IgD-negative memory B cell (primary cell): ENCODE data around the gene CHCHD6. TPM values are rescaled to one million over a fixed set of nuclear protein-coding genes. Genes with fewer than 3 reads are reported as not detected.

ENCODE experiments used
- H3K27ac Mint-ChIP-seq, 3 donors: one replicate each; pipeline ENCODE4 v1.8.0; 2020 to 2022; ENCODE audit warnings: mild to moderate bottlenecking in 3 of 3, mixed read lengths in 3 of 3, moderate library complexity in 1 of 3
- H3K27me3 Mint-ChIP-seq: one replicate; pipeline ENCODE4 v1.8.0; 2021; ENCODE audit warnings: mixed read lengths
- H3K36me3 Mint-ChIP-seq: one replicate; pipeline ENCODE4 v1.8.0; 2020; ENCODE audit warnings: mild to moderate bottlenecking, mixed read lengths
- H3K4me1 Mint-ChIP-seq, 3 donors: one replicate each; pipeline ENCODE4 v1.8.0; 2020 to 2022; ENCODE audit warnings: mixed read lengths in 3 of 3, mild to moderate bottlenecking in 1 of 3
- H3K4me3 Mint-ChIP-seq, 4 donors: one replicate each; pipeline ENCODE4 v1.8.0; 2020 to 2022; ENCODE audit warnings: mild to moderate bottlenecking in 4 of 4, mixed read lengths in 4 of 4, moderate library complexity in 3 of 4
- H3K9me3 Mint-ChIP-seq, 3 donors: one replicate each; pipeline ENCODE4 v1.8.0; 2020 to 2021; ENCODE audit warnings: mixed read lengths in 3 of 3, mild to moderate bottlenecking in 1 of 3
- polyA plus RNA-seq: library from polyadenylated mRNA; unstranded; fragments of 300-500 nt; fragmentation: Illumina TruSeq; gene quantifications from one replicate; pipeline ENCODE4 v1.2.3, GENCODE V29; 2021

Gene CHCHD6
- polyA plus RNA-seq, 1 donor from 2014 or later = 16.6 TPM

DNA sequence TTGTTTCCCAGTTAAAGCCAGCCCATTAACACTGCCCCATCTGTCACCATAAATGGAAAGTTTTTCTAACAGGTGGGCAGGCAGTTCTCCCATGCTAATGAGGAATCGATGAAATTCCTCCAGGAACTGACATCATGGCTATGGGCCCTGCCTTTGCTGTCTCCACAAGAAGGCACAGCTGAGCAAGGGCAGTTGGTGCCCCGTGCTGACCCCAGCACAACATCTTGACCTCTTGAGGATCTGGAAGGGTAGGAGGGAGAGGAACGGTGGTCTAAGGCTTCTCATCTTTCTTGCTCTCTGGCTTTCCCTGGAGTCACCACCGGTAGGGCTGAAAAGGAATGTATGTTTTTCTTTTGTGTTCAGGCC is 46.7 kb downstream of the CHCHD6 start:
- Mint-ChIP-seq H3K27me3 (no peaks in the 10 kb centered on the region), H3K4me3 (peak overlapping the region in 1 of 4 donors; percentile 39), H3K9me3 (no peaks in the 10 kb centered on the region), H3K36me3 (peaks cover 4% of the 10 kb centered on the region), H3K27ac (no peak overlapping the region), H3K4me1 (peaks cover 0 to 4% (median 0%) of the 10 kb centered on the region in 3 donors)

DNA sequence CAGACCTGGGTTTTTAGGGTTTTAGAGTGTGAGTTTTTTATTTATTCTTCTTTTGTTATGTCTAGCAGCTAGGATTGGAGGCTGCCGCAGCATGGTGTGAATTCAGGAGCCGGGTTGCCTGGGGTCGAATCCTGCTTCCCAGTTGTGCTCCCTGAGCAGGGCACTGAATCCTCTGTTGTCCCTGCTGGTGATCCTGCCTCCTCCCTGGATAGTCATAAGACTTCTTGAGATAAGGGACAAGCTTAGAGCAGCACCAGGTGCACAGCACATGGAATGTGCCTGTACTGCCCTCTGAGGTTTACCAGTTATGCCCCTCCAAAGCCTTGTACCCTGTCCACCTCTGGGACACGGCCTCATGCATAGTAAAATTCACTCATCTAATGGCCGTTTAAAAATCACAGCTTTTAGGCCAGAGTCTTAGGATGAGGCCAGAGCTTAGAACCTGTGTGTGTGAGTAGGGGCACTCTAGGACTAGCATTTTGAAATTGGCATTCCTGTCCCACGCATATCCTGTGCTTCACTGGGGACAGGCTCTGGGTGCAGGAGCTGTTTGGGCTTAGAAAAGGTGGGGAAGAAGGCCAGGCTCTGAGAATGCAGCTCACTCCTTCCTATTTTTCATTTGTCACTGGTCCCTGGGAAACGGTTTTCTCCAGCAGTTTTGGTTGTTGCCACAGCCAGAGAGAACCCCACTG is 47.7 kb downstream of the CHCHD6 start:
- H3K4me3 Mint-ChIP-seq = no peak overlapping the region
- H3K27me3 Mint-ChIP-seq = no peaks in the 10 kb centered on the region
- H3K9me3 Mint-ChIP-seq = no peaks in the 10 kb centered on the region
- H3K36me3 Mint-ChIP-seq = peaks cover 4% of the 10 kb centered on the region
- H3K4me1 Mint-ChIP-seq = peaks cover 0 to 4% (median 0%) of the 10 kb centered on the region in 3 donors
- H3K27ac Mint-ChIP-seq = no peak overlapping the region

DNA sequence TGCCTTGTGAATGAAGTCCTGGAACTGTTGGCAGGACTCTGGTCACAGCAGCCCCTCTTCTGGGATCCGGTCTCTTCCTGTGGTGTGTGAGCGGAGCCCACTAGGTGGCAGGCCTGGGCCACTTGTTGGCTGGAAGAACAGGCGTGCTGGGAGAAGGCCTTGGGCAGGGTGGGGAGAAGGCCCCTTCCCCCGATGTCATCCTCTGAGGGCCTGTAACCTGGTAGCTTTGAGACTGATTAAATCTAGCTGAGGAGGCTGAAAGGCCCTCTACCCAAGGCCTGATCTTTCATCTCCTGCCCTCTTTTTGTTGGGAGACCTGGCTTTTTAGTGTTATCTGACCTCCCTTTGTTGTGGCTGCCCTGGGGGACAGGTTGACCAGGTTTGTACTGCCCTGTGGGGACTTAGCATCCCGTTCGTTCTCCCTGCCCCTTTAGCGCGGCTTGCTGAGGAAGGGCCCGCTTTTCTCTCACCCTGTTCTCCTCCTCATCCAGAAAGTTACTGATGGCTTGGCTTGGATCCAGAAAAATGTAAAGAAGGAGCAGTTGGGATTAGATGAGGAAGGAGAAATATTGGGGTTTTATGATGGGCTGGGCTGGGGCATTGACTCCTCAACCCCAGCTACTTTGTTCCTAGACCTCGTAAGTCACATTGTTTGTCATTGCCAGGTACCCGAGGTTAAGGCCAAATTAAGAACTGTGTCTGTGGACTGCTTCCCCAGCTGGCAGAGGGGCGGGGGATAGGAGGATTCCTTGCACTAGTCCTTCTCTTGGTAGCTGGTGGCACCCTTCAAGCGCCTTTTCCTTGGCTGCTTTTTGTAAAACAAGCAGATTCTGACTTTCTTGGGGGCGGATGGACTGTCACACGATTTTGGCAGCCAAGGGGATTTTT is 48.5 kb downstream of the CHCHD6 start:
- peaks cover 0 to 3% (median 3%) of the 10 kb centered on the region in 3 donors for H3K4me1 Mint-ChIP-seq
- no peaks in the 10 kb centered on the region for H3K9me3 Mint-ChIP-seq
- H3K36me3 Mint-ChIP-seq = peaks cover 4% of the 10 kb centered on the region
- no peak overlapping the region for H3K4me3 Mint-ChIP-seq
- no peak overlapping the region for H3K27ac Mint-ChIP-seq
- H3K27me3 Mint-ChIP-seq = no peaks in the 10 kb centered on the region

DNA sequence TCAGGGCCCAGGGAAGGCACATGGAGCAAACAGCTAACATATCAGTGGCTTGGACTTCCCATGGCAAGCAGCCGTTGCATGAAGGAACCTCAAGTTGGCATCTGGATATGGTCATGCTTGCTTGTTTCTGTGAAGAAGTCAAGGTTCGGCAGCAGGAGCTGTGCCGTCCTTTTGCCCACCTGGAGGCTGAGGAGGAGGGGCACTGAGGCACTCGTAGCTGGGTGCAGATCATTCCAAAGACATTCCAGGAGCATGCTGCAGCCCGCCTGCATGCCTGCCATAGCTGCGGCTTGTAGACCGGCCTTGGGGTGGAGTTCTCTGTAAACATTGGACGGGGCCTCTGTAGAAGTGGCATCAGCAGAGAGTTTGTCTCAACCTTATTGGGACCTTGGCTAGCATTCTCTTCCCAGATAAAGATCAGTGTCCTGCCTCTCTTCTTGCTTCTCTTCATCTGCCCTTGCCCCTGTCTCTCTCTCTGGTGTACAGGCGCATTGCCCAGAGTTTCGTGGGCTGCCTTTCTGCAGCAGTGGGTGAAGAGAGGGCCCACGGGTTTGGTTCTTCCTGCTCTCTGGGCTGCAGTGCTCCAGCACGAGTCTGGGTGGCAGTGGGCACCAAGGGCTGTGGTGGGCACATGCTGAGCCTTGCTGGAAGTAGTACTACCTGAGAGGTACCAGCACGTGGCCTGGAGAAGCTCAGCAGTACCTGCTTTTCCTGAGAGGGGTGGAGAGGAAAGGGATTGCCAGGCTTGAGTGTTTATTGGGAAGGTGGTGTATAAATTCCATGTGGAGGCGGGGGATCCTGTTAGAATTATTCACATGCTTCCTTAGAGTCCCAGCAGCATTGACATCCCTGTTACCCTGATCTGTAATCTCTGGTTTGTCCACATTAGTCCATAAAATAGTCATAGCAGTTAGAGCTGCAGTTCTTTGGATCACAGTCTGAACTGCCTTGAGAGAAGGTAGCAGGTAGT is 49.4 kb downstream of the CHCHD6 start:
- Mint-ChIP-seq H3K36me3 (peaks cover 4% of the 10 kb centered on the region), H3K4me1 (peaks cover 0 to 5% (median 3%) of the 10 kb centered on the region in 3 donors), H3K27me3 (no peaks in the 10 kb centered on the region), H3K27ac (peak overlapping the region in 1 of 3 donors; percentile 57), H3K9me3 (no peaks in the 10 kb centered on the region), H3K4me3 (no peak overlapping the region)

DNA sequence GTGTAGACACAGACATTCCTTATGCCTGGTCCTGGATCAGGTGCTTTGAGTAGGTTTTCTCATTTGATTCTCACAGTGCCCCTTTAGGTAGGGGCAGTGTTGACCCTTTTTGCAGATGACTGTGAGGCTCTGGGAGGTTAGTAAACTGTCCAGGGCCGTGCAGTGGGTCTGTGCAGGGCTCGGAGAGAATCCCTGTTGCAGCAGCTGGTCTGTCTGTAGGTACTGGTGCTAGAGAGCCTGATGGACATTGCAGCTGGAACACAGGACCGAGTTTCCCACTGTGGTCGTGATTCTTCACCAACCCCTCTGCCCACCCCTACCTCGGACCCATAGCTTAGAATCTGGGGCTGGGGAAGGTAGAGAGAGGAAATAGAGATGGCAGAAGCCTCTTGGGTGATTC is 51.8 kb downstream of the CHCHD6 start:
- H3K4me3 Mint-ChIP-seq = no peak overlapping the region
- peaks cover 3 to 5% (median 4%) of the 10 kb centered on the region in 3 donors for H3K4me1 Mint-ChIP-seq
- no peak overlapping the region for H3K27ac Mint-ChIP-seq
- peaks cover 8% of the 10 kb centered on the region for H3K36me3 Mint-ChIP-seq
- no peaks in the 10 kb centered on the region for H3K9me3 Mint-ChIP-seq
- H3K27me3 Mint-ChIP-seq = no peaks in the 10 kb centered on the region

DNA sequence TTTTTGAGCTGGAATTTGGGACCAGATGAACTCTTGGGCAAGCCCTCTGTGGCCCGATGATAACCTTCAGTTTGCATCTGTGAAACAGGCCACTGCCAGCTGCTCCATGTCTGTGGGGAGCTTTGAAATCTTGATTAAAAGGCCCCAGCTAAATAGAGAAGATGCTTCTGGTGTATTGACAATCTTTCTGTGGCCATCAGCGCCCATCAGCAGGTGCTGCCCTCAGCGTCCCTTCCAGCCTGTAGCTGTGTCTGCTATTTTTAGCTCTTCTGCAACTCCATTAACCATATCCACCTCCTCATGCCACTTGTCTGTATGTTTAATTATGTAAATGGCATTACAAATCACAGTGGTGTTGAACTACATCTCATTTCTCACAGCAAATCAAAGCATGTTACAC is 54.0 kb downstream of the CHCHD6 start:
- Mint-ChIP-seq H3K4me1 (peaks cover 3 to 5% (median 4%) of the 10 kb centered on the region in 3 donors), H3K27me3 (no peaks in the 10 kb centered on the region), H3K36me3 (peaks cover 7% of the 10 kb centered on the region), H3K27ac (no peak overlapping the region), H3K4me3 (no peak overlapping the region), H3K9me3 (no peaks in the 10 kb centered on the region)

DNA sequence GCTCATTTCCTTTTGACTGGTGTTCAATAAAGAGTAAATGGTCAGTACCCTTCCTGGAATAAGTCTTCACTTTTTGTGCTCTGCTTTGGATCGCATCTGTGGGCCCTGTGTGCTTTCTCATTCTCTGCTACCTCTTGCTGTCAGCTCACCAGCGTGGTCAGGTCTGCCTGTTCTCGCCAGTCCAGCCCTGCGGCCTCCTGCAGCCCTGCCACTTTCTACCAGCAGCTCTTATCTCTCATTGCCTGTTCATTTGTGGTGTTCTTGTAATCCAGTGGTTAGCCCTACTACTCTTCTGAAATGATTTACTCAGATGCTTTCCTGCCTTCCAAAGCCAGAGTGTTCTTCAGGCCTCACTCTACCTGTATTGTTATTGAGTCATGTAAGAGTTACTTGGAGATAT is 54.8 kb downstream of the CHCHD6 start:
- no peaks in the 10 kb centered on the region for H3K27me3 Mint-ChIP-seq
- no peak overlapping the region for H3K27ac Mint-ChIP-seq
- H3K36me3 Mint-ChIP-seq = peaks cover 6% of the 10 kb centered on the region
- no peaks in the 10 kb centered on the region for H3K9me3 Mint-ChIP-seq
- H3K4me3 Mint-ChIP-seq = no peak overlapping the region
- peaks cover 3 to 5% (median 4%) of the 10 kb centered on the region in 3 donors for H3K4me1 Mint-ChIP-seq

DNA sequence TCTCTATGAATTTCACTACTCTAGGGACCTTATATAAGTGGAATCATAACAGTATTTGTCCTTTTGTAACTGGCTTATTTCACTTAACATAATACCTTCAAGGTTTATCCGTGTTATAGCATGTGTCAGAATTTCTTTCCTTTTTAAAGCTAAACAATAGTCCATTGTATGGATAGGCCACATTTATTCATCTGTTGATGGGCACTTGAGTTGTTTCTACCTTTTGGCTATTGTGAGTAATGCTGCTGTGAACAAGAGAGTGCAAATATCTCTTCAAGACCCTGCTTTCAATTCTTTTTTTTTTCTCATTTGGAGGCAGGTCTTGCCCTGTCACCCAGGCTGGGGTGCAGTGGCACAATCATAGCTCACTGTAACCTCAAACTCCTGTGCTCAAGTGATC is 56.5 kb downstream of the CHCHD6 start:
- H3K27me3 Mint-ChIP-seq = no peaks in the 10 kb centered on the region
- peaks cover 3 to 5% (median 4%) of the 10 kb centered on the region in 3 donors for H3K4me1 Mint-ChIP-seq
- H3K36me3 Mint-ChIP-seq = peaks cover 12% of the 10 kb centered on the region
- no peak overlapping the region for H3K4me3 Mint-ChIP-seq
- peak overlapping the region in 1 of 3 donors; percentile 64 for H3K27ac Mint-ChIP-seq
- H3K9me3 Mint-ChIP-seq = no peaks in the 10 kb centered on the region

DNA sequence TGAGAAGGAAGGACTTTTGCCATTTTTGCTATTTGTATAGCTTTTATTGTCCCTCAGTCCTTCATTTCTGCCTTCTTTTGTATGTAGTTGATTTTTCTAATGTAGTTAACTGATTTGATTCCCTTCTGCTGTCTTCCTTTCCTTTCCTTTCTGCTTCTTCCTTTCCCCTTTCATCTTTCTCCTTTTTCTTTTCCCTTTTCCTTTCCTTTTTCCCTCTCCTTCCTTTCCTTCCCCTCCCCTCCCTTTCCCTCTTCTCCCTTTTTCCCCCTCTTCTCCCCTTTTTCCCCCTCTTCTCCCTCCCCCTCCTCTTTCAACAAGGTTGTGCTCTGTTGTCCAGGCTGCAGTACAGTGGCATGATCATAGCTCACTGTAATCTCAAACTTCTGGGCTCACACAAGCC is 59.0 kb downstream of the CHCHD6 start:
- H3K27ac Mint-ChIP-seq = no peak overlapping the region
- H3K36me3 Mint-ChIP-seq = peaks cover 16% of the 10 kb centered on the region

DNA sequence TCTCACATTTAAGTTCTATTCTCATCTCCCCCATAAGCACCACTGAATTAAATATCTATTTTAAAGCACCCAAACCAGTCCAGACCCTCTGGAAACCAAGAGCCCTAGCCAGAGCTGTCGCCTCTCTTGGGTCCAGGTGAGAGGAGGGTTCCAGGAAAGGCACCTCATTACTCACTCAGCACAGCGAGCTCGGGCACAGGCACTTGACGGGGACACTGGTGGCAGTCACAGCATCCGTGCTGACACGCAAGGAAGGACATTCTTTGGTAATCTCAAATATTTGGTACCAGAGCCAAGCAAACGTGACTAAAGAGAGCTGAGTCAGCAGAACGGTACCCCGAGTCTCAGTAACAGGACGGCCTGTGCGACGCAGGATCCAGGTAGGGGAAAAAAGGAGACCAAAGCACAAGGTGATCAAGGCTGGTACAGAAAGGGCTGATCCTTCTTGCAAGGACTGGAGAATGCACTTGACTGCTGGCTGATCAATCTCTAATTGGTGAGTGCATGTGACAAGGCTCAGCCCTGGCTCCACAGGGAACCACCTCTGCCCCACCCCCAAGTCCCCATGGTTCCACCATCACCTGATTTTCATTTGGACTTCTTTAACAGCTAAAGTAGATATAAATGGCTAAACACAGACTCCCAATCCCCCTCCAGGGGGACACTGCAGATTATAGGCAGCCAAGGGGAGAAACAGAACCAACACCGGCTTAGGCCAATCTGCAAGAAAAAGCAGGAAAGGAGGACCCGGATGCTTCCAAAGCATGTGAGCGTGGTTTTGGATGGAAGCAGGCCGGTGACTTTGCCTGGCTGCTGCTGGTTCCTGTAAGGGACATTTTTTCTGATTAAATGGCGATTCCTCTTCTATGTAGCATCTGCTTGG is 61.4 kb downstream of the CHCHD6 start:
- H3K4me3 Mint-ChIP-seq = no peak overlapping the region
- peak overlapping the region in 1 of 3 donors; percentile 80 for H3K27ac Mint-ChIP-seq
- peaks cover 0 to 15% (median 5%) of the 10 kb centered on the region in 3 donors for H3K9me3 Mint-ChIP-seq
- peaks cover 11% of the 10 kb centered on the region for H3K36me3 Mint-ChIP-seq
- no peaks in the 10 kb centered on the region for H3K27me3 Mint-ChIP-seq
- H3K4me1 Mint-ChIP-seq = no peaks in the 10 kb centered on the region

More for the DNA sequence above, 59.0 kb downstream of the CHCHD6 start:
- peaks cover 0 to 4% (median 0%) of the 10 kb centered on the region in 3 donors for H3K4me1 Mint-ChIP-seq
- H3K27me3 Mint-ChIP-seq = no peaks in the 10 kb centered on the region
- peaks cover 0 to 5% (median 3%) of the 10 kb centered on the region in 3 donors for H3K9me3 Mint-ChIP-seq
- H3K4me3 Mint-ChIP-seq = no peak overlapping the region

DNA sequence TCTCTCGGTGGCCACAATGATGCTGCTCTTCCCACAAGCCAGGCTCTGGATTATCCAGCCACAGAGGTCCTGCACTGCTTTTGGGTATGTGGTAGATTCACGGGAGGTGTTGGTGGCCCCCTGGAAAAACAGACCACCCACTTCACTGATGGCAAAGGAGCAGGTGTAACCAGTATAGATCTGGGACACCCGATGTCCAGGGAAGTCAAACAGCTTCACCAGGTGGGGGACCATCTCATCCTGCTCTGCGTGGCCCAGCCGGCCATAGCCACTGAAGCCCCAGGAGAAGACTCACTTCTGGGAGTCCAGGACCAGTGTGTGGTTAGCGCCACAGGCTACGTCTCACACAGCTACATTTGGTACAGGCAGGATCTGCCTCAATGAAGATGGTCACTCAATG is 62.6 kb downstream of the CHCHD6 start:
- peaks cover 16% of the 10 kb centered on the region for H3K36me3 Mint-ChIP-seq
- no peak overlapping the region for H3K4me3 Mint-ChIP-seq
- H3K4me1 Mint-ChIP-seq = no peaks in the 10 kb centered on the region
- H3K27ac Mint-ChIP-seq = no peak overlapping the region
- H3K27me3 Mint-ChIP-seq = no peaks in the 10 kb centered on the region
- H3K9me3 Mint-ChIP-seq = peaks cover 0 to 17% (median 9%) of the 10 kb centered on the region in 3 donors

DNA sequence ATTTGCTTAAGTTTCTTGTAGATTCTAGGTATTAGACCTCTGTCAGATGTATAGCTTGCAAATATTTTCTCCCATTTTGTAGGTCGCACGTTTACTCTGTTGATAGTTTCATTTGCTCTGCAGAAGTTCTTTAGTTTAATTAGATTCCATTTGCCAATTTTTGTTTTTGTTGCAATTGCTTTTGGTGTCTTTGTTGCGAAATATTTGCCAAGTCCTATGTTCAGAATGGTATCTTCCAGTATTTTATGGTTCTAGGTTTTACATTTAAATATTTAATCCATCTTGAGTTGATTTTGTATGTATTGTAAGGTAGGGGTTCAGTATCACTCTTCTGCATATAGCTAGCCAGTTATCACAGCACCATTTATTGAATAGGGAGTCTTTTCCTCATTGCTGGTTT is 64.9 kb downstream of the CHCHD6 start:
- Mint-ChIP-seq H3K27ac (no peak overlapping the region), H3K4me1 (no peaks in the 10 kb centered on the region), H3K27me3 (no peaks in the 10 kb centered on the region), H3K36me3 (peaks cover 22% of the 10 kb centered on the region), H3K4me3 (no peak overlapping the region), H3K9me3 (peaks cover 5 to 26% (median 15%) of the 10 kb centered on the region in 3 donors)

DNA sequence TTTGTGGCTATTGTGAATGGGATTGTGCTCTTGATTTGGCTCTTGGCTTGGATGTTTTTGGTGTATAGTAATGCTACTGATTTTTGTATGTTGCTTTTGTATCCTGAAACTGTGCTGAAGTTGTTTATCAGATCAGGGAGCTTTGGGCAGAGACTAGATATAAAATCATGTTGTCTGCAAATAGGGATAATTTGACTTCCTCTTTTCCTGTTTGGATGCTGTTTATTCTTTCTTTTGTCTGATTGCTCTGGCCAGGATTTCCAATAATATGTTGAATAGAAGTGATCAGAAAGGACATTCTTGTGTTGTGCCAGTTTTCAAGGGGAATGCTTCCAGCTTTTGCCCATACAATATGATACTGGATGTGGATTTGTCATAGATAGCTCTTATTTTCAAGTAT is 66.1 kb downstream of the CHCHD6 start:
- peak overlapping the region in 1 of 4 donors; percentile 49 for H3K4me3 Mint-ChIP-seq
- no peak overlapping the region for H3K27ac Mint-ChIP-seq
- no peaks in the 10 kb centered on the region for H3K27me3 Mint-ChIP-seq
- H3K9me3 Mint-ChIP-seq = peaks cover 5 to 26% (median 15%) of the 10 kb centered on the region in 3 donors
- peaks cover 19% of the 10 kb centered on the region for H3K36me3 Mint-ChIP-seq
- H3K4me1 Mint-ChIP-seq = peaks cover 0 to 3% (median 0%) of the 10 kb centered on the region in 3 donors

DNA sequence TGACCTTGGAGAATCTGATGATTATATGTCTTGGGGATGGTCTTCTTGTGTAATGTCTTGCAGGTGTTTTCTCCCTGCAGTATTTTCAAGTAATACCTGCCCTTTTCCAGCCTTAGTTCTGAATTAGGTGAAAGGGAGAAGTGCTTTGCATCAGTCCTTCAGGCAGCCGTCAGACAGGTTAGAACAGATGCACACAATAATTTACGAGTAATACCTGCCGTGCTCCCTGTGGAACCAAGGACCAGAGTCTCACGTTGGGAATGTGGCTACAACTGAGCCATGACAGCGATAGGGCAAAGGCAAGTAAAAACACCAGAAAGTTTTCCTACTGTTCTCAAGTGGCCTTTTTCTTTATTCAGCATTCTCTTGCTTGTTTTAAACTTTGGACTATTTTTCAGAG is 69.1 kb downstream of the CHCHD6 start:
- H3K36me3 Mint-ChIP-seq = peaks cover 11% of the 10 kb centered on the region
- peaks cover 8 to 14% (median 10%) of the 10 kb centered on the region in 3 donors for H3K4me1 Mint-ChIP-seq

More for the DNA sequence above, 69.1 kb downstream of the CHCHD6 start:
- H3K9me3 Mint-ChIP-seq = peaks cover 5 to 20% (median 12%) of the 10 kb centered on the region in 3 donors
- H3K27me3 Mint-ChIP-seq = peaks cover 3% of the 10 kb centered on the region
- H3K4me3 Mint-ChIP-seq = no peak overlapping the region
- no peak overlapping the region for H3K27ac Mint-ChIP-seq
